Nucleus accumbens (tissue), 56 donors: ENCODE measurements around the gene ACP3.

ENCODE experiments used
- DNase-seq, 56 donors: peaks; one replicate each; lab custom pipeline; 2025; lab: John Stamatoyannopoulos, UW

ACP3 gene

GRCh38 chr3:132311841-132312240 is 5.4 kb upstream of the ACP3 start:
- DNase-seq, result peak in 1 of 56 donors; percentile 2

GRCh38 chr3:132315851-132316250 is 1.4 kb upstream of the ACP3 start:
- DNase-seq, result no peak

- no peak for DNase-seq
Measured at GRCh38 chr3:132318451-132318850, 1.2 kb downstream of the ACP3 start.

- no peak for DNase-seq
Measured at GRCh38 chr3:132321304-132321703, 4.1 kb downstream of the ACP3 start.

- no peak for DNase-seq
Measured at GRCh38 chr3:132325103-132325606, 7.9 kb downstream of the ACP3 start.

GRCh38 chr3:132325634-132326033 is 8.4 kb downstream of the ACP3 start:
- no peak for DNase-seq

GRCh38 chr3:132326251-132326650 is 9.0 kb downstream of the ACP3 start:
- no peak for DNase-seq

GRCh38 chr3:132332082-132332481 is 14.9 kb downstream of the ACP3 start:
- no peak for DNase-seq

GRCh38 chr3:132332508-132332907 is 15.3 kb downstream of the ACP3 start:
- peak in 4 of 56 donors; percentile 2 to 13 (median 6) for DNase-seq

GRCh38 chr3:132341746-132342145 is 24.5 kb downstream of the ACP3 start:
- no peak for DNase-seq

- no peak for DNase-seq
Measured at GRCh38 chr3:132342183-132342582, 25.0 kb downstream of the ACP3 start.

- no peak for DNase-seq
Measured at GRCh38 chr3:132342610-132343009, 25.4 kb downstream of the ACP3 start.

- DNase-seq, result peak in 9 of 56 donors; percentile 0 to 35 (median 6)
Measured at GRCh38 chr3:132343018-132343612, 25.9 kb downstream of the ACP3 start.

GRCh38 chr3:132344666-132345280 is 27.6 kb downstream of the ACP3 start:
- no peak for DNase-seq

GRCh38 chr3:132346841-132347736 is 29.9 kb downstream of the ACP3 start:
- DNase-seq, result peak in 15 of 56 donors; percentile 1 to 51 (median 6)

GRCh38 chr3:132347811-132348210 is 30.6 kb downstream of the ACP3 start:
- no peak for DNase-seq

GRCh38 chr3:132348531-132348930 is 31.3 kb downstream of the ACP3 start:
- no peak for DNase-seq

GRCh38 chr3:132350814-132351213 is 33.6 kb downstream of the ACP3 start:
- no peak for DNase-seq

- no peak for DNase-seq
Measured at GRCh38 chr3:132351222-132351806, 34.1 kb downstream of the ACP3 start.

- peak in 30 of 56 donors; percentile 0 to 73 (median 23) for DNase-seq
Measured at GRCh38 chr3:132352556-132353143, 35.4 kb downstream of the ACP3 start.
